Astrocyte of the spinal cord (primary cell): ENCODE measurements around the gene NEIL1.
"Not testable (repeated sequence)": the region's sequence is repeated elsewhere in the genome, so short reads cannot be mapped to it uniquely, and the experiment has no call there.

ENCODE experiments used
- DNase-seq: peaks from one replicate; pipeline ENCODE4 v3.0.0; 2011; ENCODE audit warnings: low read depth, low spot score
- H3K4me3 ChIP-seq: 2 replicates; pipeline ENCODE4 v1.5.1; 2011; ENCODE audit warnings: low read depth, mild to moderate bottlenecking, low read length, moderate library complexity
- in situ Hi-C: cut with HindIII; loops from 2 replicates; pipeline ENCODE4 v1.10.0; 2017; ENCODE audit warnings: low sequenced_read_pairs
- TF ChIP-seq, protein P1 (sequence below): IDR thresholded peaks from 2 replicates; pipeline ENCODE4 v1.5.1; 2012; ENCODE audit warnings: low read depth, mild to moderate bottlenecking, low read length, inconsistent platforms

NEIL1 gene, protein sequence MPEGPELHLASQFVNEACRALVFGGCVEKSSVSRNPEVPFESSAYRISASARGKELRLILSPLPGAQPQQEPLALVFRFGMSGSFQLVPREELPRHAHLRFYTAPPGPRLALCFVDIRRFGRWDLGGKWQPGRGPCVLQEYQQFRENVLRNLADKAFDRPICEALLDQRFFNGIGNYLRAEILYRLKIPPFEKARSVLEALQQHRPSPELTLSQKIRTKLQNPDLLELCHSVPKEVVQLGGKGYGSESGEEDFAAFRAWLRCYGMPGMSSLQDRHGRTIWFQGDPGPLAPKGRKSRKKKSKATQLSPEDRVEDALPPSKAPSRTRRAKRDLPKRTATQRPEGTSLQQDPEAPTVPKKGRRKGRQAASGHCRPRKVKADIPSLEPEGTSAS

GRCh38 chr15:75346796-75347221 is at the start of gene NEIL1:
Gene NEIL1 (plus strand): TSS chr15:75347039. CDS start chr15:75348906, 1,867 bp downstream.
- H3K4me3 ChIP-seq: peak within 1 kb of the TSS; percentile 70
- in situ Hi-C loops: no loop called here
- TF ChIP-seq, protein P1, sequence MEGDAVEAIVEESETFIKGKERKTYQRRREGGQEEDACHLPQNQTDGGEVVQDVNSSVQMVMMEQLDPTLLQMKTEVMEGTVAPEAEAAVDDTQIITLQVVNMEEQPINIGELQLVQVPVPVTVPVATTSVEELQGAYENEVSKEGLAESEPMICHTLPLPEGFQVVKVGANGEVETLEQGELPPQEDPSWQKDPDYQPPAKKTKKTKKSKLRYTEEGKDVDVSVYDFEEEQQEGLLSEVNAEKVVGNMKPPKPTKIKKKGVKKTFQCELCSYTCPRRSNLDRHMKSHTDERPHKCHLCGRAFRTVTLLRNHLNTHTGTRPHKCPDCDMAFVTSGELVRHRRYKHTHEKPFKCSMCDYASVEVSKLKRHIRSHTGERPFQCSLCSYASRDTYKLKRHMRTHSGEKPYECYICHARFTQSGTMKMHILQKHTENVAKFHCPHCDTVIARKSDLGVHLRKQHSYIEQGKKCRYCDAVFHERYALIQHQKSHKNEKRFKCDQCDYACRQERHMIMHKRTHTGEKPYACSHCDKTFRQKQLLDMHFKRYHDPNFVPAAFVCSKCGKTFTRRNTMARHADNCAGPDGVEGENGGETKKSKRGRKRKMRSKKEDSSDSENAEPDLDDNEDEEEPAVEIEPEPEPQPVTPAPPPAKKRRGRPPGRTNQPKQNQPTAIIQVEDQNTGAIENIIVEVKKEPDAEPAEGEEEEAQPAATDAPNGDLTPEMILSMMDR: no peak
- DNase-seq: no peak

- H3K4me3 ChIP-seq, in situ Hi-C loops, DNase-seq: not testable (repeated sequence)
These were observed 48.1 kb upstream of the NEIL1 start for GRCh38 chr15:75298541-75299310.

- H3K4me3 ChIP-seq, DNase-seq, in situ Hi-C loops: not testable (repeated sequence)
- TF ChIP-seq, protein P1: peak; percentile 43
These were observed 47.5 kb upstream of the NEIL1 start for GRCh38 chr15:75299311-75299688.

- DNase-seq, in situ Hi-C loops, H3K4me3 ChIP-seq: not testable (repeated sequence)
These were observed 46.8 kb upstream of the NEIL1 start for GRCh38 chr15:75300026-75300425.

GRCh38 chr15:75302318-75302717 is 44.5 kb upstream of the NEIL1 start:
- in situ Hi-C loops: no loop called here
- TF ChIP-seq, protein P1: no peak
- no peak for DNase-seq
- no peak overlapping the region for H3K4me3 ChIP-seq

GRCh38 chr15:75302753-75303152 is 44.1 kb upstream of the NEIL1 start:
- H3K4me3 ChIP-seq, DNase-seq, in situ Hi-C loops: not testable (repeated sequence)

DNA sequence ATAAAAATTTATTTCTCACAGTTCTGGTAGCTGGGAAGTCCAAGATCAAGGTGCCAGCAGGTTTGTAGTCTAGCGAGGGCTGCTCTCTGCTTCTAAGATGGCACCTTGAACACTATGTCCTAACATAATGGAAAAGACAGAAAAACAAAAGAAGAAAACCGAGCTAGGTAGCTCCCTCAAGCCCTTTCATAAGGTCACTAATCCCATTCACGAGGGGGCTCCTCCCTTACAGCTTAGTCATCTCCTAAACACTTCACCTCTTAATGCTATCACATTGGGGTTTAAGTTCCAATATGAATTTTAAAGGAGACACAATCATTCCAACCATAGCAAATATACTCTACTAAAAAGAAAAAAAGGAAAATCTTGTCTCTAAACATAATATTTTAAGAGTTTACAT is 40.7 kb upstream of the NEIL1 start:
- no peak overlapping the region for H3K4me3 ChIP-seq
- TF ChIP-seq, protein P1: no peak
- in situ Hi-C loops: no loop called here
- no peak for DNase-seq

DNA sequence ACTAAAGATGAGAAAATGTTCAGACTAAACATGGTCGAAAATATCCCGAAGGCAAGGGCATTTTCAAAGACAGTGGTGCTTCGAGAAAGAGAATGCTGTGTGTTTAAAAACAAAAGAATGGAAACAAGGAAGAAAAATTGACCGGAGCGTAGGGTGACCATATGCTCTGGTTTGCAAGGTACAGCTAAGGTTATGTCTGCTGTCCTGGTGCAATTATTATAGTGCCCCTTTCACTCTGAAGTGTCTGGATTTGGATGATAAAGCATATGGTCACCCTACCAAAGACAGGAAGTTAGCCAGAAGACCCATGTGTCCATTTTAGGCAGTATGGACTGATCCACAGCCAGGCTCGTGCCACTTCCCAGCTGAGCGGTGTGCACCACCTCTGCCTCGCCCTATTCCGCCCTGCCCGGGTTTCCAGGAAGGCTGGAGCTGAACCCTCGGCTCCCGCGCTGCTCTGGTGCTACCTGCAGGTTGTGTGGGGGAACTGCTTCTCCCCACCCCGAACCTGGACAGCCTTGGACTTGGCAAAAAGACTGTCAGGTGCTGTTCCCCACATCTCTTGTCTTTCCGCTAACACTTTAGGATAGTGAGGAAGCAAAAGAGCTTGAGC is 39.0 kb upstream of the NEIL1 start:
- in situ Hi-C loops: no loop called here
- H3K4me3 ChIP-seq: no peak overlapping the region
- TF ChIP-seq, protein P1: peak; percentile 50
- DNase-seq: no peak
